HG03139 (cell line): ENCODE data around the gene NEUROG2.
"Not testable (repeated sequence)": the region's sequence is repeated elsewhere in the genome, so short reads cannot be mapped to it uniquely, and the experiment has no call there.

Experiments
- ATAC-seq: cut with Tn5 transposase; IDR thresholded peaks from one replicate; pipeline ENCODE4 v1.9.1; 2021; ENCODE audit not compliant: unreplicated experiment

Gene NEUROG2

DNA sequence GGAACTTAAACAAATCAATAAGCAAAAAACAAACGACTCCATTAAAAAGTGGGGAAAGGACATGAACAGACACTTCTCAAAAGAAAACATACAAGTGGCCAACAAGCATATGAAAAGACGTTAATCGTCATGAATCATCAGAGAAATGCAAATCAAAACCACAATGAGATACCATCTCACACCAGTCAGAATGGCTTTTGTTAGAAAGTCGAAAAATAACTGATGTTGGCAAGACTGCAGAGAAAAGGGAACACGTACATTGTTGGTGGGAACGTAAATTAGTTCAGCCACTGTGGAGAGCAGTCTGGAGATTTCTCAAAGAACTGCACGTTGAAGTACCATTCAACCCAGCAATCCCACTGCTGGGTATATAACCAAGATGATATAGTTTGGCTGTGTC lies 23.7 kb downstream of the NEUROG2 start:
- ATAC-seq, result no peak

GRCh38 chr4:112490808-112491207 lies 25.2 kb downstream of the NEUROG2 start:
- ATAC-seq, result not testable (repeated sequence)

DNA sequence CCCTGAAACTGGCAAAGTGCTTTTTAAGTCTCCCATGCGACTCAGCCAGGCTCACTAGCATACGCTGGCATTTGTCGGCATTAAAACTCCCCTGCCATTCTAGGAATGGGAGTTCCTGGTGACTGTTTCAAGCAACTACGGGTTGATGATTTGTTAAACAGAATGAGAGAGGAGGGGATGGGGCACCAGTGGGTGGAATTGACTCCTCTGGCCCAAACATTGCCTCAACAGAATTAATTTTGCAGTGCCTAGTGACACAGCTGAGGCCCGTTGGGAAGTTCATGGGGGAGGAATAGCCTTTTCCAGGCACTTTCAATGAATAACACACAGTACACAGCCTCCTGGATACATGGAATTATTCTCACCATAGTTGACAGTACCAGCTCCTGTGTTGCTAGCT lies 30.1 kb downstream of the NEUROG2 start:
- ATAC-seq, result no peak

- no peak for ATAC-seq
Measured at GRCh38 chr4:112473985-112474384, 42.0 kb downstream of the NEUROG2 start.

- no peak for ATAC-seq
Measured at GRCh38 chr4:112472318-112472717, 43.7 kb downstream of the NEUROG2 start.
